UCSD-AML1 (cell line): ENCODE data around the gene ZNF256.

Experiments
- DNase-seq: peaks from one replicate; lab custom pipeline; 2025; ENCODE audit not compliant: unreplicated experiment; lab: John Stamatoyannopoulos, UW

Gene ZNF256

DNA sequence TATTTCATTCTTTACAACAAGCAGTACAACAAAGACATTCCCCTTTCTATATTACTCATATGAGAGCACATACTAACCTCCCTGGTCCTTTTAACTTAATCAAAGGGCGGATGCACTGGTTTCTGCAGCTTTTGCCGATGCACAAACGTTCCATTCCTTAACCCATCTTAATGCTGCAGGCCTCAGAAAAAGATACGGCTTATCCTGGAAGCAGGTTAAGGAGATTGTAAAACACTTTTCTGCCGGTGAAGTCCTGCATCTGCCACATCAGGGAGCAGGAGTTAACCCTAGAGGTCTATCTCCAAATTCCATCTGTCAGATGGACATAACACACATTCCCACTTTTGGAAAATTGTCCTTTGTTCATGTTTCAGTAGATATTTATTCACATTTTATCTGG is 47.2 kb downstream of the ZNF256 start:
- no peak for DNase-seq
